H1 (cell line): ENCODE measurements around the gene TPSB2. TPM values are rescaled to one million over a fixed set of nuclear protein-coding genes. Genes with fewer than 3 reads are reported as not detected.

Source experiments
- BACH1 ChIP-seq: IDR thresholded peaks from 2 replicates; pipeline ENCODE4 v1.6.1; 2012; ENCODE audit warnings: low read length, improper control_type of control experiment
- CEBPB ChIP-seq: IDR thresholded peaks from 2 replicates; pipeline ENCODE4 v1.6.1; 2012; ENCODE audit warnings: low read depth, low read length
- GABPA ChIP-seq: IDR thresholded peaks from 2 replicates; pipeline ENCODE4 v1.6.1; 2011; ENCODE audit warnings: mild to moderate bottlenecking, low read length, moderate library complexity, borderline replicate concordance; ENCODE audit not compliant: insufficient read depth
- SAP30 ChIP-seq: fragments of 300-600 bp; sonication (generic); IDR thresholded peaks from 2 replicates; pipeline ENCODE4 v1.7.1; 2012; ENCODE audit warnings: low read length, moderate library complexity, mild to moderate bottlenecking, inconsistent platforms; ENCODE audit not compliant: insufficient read depth, insufficient replicate concordance
- polyA plus RNA-seq, 7 experiments: library from polyadenylated mRNA; depleted of rRNA in 3 of 7; stranded (reverse) in 5 of 7; unstranded in 2 of 7; fragments of >200 nt in 5 of 7; fragments of 200-250 nt in 2 of 7; gene quantifications; 1 replicate in 5 of 7; 2 replicates in 1 of 7; 4 replicates in 1 of 7; pipeline versions ENCODE4 v1.2.1 to v1.2.3, GENCODE V29; 2011 to 2013; ENCODE audit warnings: missing spikeins in 2 of 7, mixed read lengths in 2 of 7
- total RNA-seq: library from RNA; stranded (reverse); fragmentation: NEBNext Ultra II Directional; extraction: Animal tissue kit (Norgen Biotek cat#: 25700); gene quantifications from 2 replicates; pipeline ENCODE4 v1.2.1, GENCODE V29; 2021
- TF ChIP-seq, protein P1 (sequence below): fragments of 300-600 bp; sonication (generic); IDR thresholded peaks from 2 replicates; pipeline ENCODE4 v1.7.1; 2012; ENCODE audit warnings: low read length, moderate library complexity, mild to moderate bottlenecking, inconsistent platforms; ENCODE audit not compliant: insufficient replicate concordance
- TF ChIP-seq, protein P2 (sequence below): IDR thresholded peaks from 2 replicates; pipeline ENCODE4 v1.6.1; 2011; ENCODE audit warnings: low read length, improper control_type of control experiment
- TF ChIP-seq, protein P3 (sequence below): IDR thresholded peaks from 2 replicates; pipeline ENCODE4 v1.6.1; 2012; ENCODE audit warnings: inconsistent platforms

Gene TPSB2
- total and polyA plus RNA-seq, 2 of the 8 experiments (the other 6 are each of a cell fraction or from before 2014, with no cell fraction given), result 0.08 TPM; not detected in 1

DNA sequence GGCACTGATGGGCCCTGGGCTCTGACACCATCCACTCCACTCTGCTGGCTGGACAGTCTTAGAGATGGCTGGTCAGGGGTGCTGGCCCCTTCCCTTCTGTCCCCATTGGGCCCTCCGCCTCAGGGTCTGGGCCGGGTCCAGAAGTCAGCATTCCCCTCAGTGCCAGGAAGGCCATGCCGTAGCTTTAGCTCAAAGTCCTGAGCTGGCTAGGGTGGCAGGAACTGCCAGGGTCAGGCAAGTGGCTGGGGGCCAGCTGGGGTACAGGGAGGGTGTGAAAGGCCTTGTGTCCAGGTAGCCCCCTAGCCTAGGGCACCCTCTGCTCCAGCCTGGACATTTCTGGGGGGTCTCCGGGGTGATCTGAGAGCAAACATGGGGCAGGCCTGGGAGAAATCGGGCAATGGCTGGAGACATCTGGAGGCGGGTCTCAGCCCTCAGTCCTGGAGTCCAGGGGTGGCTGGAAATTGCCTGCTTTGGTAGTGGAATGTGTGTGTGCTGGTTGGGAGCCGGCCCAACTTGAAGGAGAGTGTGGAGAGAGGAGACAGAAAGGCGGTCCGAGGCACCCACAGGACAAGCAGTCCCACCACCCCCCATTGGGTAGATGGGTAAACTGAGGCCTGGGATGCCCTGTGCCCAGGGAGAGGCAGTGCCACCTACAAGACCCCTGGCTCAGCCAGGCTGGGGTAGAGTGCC is 37.5 kb downstream of the TPSB2 start (continued):
- TF ChIP-seq, protein P1, sequence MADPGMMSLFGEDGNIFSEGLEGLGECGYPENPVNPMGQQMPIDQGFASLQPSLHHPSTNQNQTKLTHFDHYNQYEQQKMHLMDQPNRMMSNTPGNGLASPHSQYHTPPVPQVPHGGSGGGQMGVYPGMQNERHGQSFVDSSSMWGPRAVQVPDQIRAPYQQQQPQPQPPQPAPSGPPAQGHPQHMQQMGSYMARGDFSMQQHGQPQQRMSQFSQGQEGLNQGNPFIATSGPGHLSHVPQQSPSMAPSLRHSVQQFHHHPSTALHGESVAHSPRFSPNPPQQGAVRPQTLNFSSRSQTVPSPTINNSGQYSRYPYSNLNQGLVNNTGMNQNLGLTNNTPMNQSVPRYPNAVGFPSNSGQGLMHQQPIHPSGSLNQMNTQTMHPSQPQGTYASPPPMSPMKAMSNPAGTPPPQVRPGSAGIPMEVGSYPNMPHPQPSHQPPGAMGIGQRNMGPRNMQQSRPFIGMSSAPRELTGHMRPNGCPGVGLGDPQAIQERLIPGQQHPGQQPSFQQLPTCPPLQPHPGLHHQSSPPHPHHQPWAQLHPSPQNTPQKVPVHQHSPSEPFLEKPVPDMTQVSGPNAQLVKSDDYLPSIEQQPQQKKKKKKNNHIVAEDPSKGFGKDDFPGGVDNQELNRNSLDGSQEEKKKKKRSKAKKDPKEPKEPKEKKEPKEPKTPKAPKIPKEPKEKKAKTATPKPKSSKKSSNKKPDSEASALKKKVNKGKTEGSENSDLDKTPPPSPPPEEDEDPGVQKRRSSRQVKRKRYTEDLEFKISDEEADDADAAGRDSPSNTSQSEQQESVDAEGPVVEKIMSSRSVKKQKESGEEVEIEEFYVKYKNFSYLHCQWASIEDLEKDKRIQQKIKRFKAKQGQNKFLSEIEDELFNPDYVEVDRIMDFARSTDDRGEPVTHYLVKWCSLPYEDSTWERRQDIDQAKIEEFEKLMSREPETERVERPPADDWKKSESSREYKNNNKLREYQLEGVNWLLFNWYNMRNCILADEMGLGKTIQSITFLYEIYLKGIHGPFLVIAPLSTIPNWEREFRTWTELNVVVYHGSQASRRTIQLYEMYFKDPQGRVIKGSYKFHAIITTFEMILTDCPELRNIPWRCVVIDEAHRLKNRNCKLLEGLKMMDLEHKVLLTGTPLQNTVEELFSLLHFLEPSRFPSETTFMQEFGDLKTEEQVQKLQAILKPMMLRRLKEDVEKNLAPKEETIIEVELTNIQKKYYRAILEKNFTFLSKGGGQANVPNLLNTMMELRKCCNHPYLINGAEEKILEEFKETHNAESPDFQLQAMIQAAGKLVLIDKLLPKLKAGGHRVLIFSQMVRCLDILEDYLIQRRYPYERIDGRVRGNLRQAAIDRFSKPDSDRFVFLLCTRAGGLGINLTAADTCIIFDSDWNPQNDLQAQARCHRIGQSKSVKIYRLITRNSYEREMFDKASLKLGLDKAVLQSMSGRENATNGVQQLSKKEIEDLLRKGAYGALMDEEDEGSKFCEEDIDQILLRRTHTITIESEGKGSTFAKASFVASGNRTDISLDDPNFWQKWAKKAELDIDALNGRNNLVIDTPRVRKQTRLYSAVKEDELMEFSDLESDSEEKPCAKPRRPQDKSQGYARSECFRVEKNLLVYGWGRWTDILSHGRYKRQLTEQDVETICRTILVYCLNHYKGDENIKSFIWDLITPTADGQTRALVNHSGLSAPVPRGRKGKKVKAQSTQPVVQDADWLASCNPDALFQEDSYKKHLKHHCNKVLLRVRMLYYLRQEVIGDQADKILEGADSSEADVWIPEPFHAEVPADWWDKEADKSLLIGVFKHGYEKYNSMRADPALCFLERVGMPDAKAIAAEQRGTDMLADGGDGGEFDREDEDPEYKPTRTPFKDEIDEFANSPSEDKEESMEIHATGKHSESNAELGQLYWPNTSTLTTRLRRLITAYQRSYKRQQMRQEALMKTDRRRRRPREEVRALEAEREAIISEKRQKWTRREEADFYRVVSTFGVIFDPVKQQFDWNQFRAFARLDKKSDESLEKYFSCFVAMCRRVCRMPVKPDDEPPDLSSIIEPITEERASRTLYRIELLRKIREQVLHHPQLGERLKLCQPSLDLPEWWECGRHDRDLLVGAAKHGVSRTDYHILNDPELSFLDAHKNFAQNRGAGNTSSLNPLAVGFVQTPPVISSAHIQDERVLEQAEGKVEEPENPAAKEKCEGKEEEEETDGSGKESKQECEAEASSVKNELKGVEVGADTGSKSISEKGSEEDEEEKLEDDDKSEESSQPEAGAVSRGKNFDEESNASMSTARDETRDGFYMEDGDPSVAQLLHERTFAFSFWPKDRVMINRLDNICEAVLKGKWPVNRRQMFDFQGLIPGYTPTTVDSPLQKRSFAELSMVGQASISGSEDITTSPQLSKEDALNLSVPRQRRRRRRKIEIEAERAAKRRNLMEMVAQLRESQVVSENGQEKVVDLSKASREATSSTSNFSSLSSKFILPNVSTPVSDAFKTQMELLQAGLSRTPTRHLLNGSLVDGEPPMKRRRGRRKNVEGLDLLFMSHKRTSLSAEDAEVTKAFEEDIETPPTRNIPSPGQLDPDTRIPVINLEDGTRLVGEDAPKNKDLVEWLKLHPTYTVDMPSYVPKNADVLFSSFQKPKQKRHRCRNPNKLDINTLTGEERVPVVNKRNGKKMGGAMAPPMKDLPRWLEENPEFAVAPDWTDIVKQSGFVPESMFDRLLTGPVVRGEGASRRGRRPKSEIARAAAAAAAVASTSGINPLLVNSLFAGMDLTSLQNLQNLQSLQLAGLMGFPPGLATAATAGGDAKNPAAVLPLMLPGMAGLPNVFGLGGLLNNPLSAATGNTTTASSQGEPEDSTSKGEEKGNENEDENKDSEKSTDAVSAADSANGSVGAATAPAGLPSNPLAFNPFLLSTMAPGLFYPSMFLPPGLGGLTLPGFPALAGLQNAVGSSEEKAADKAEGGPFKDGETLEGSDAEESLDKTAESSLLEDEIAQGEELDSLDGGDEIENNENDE, result no peak
- TF ChIP-seq CEBPB (no peak), SAP30 (no peak), GABPA (no peak), BACH1 (no peak)
- TF ChIP-seq, protein P2, sequence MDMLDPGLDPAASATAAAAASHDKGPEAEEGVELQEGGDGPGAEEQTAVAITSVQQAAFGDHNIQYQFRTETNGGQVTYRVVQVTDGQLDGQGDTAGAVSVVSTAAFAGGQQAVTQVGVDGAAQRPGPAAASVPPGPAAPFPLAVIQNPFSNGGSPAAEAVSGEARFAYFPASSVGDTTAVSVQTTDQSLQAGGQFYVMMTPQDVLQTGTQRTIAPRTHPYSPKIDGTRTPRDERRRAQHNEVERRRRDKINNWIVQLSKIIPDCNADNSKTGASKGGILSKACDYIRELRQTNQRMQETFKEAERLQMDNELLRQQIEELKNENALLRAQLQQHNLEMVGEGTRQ, result no peak
- TF ChIP-seq, protein P3, sequence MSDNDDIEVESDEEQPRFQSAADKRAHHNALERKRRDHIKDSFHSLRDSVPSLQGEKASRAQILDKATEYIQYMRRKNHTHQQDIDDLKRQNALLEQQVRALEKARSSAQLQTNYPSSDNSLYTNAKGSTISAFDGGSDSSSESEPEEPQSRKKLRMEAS, result no peak
